Prostate gland (tissue), 2 donors: ENCODE measurements around the gene CHCHD4.

ENCODE experiments used
- CTCF ChIP-seq, 4 experiments: fragments of 200-600 bp in 2 of 4; fragments of 450-650 bp in 2 of 4; sonication (generic) in 2 of 4; IDR thresholded peaks; 1 replicate in 3 of 4; 2 replicates in 1 of 4; pipeline ENCODE4 v1.5.1; 2016 to 2019; ENCODE audit warnings: antibody characterized with exemption in 4 of 4, mild to moderate bottlenecking in 2 of 4, moderate library complexity in 2 of 4
- POLR2A ChIP-seq: fragments of 450-650 bp; IDR thresholded peaks from one replicate; pipeline ENCODE4 v1.6.1; 2016; ENCODE audit warnings: antibody characterized with exemption, mild to moderate bottlenecking
- POLR2AphosphoS5 ChIP-seq: sonication (generic); formaldehyde crosslinking; IDR thresholded peaks from one replicate; pipeline ENCODE4 v1.6.1; 2017; ENCODE audit warnings: antibody characterized with exemption

GRCh38 chr3:14126017-14126886 is 1.6 kb upstream of the CHCHD4 start:
- TF ChIP-seq POLR2AphosphoS5 (peak; percentile 0), POLR2A (no peak), CTCF (IDR thresholded peaks at IDR 0.05) (no peak)
